Thoracic aorta (tissue), 2 donors: ENCODE results near the gene CERK. TPM values are rescaled to one million over a fixed set of nuclear protein-coding genes. Genes with fewer than 3 reads are reported as not detected.
A peak's percentile ranks its signal among the peaks of the same experiment; 100 is the strongest.

Experiments
- ATAC-seq: fragments of 150-250 bp; one replicate; pipeline ENCODE4 v1.8.0; 2017; ENCODE audit warnings: low read depth; ENCODE audit not compliant: insufficient number of reproducible peaks, low FRiP score
- DNase-seq: peaks from one replicate; pipeline ENCODE4 v3.0.0-alpha.2; 2020; ENCODE audit warnings: low spot score
- H3K27ac ChIP-seq, 2 donors: fragments of 200-600 bp; sonication (generic); 1 replicate in 1 of 2; 2 replicates in 1 of 2; pipeline ENCODE4 v1.5.1; 2016; ENCODE audit warnings: mild to moderate bottlenecking in 2 of 2, moderate library complexity in 2 of 2
- H3K27me3 ChIP-seq: fragments of 200-600 bp; sonication (generic); replicated peaks from 2 replicates; pipeline ENCODE4 v1.6.0; 2016; ENCODE audit warnings: mild to moderate bottlenecking; ENCODE audit not compliant: insufficient read depth
- H3K36me3 ChIP-seq: fragments of 200-600 bp; sonication (generic); one replicate; pipeline ENCODE4 v1.5.1; 2016
- H3K4me1 ChIP-seq, 2 donors: fragments of 200-600 bp; sonication (generic); 1 replicate in 1 of 2; 2 replicates in 1 of 2; pipeline versions ENCODE4 v1.5.1 to v1.6.0; 2016; ENCODE audit warnings: low read depth in 2 of 2, mild to moderate bottlenecking in 1 of 2; ENCODE audit not compliant: control insufficient read depth in 1 of 2
- H3K4me3 ChIP-seq: fragments of 200-600 bp; sonication (generic); 2 replicates; pipeline ENCODE4 v1.5.1; 2016; ENCODE audit warnings: mild to moderate bottlenecking
- H3K9me3 ChIP-seq: fragments of 200-600 bp; sonication (generic); 2 replicates; pipeline ENCODE4 v1.5.1; 2016
- CTCF ChIP-seq: fragments of 200-600 bp; sonication (generic); IDR thresholded peaks from one replicate; pipeline ENCODE4 v1.5.1; 2019; ENCODE audit warnings: antibody characterized with exemption
- total RNA-seq, 2 donors: library from RNA; depleted of rRNA; stranded (reverse); fragments of >200 nt; gene quantifications; one replicate each; pipeline versions ENCODE4 v1.1.0 to v1.2.3, GENCODE V29; 2016

Gene CERK
- total RNA-seq, 2 donors from 2014 or later = 65.5 to 72.8 TPM

- Histone ChIP-seq H3K9me3 (no peaks in the 10 kb centered on the region), H3K4me1 (peaks cover 19 to 24% of the 10 kb centered on the region in 2 donors)
These were observed 17.5 kb upstream of the CERK start for GRCh38 chr22:46755525-46755924.

DNA sequence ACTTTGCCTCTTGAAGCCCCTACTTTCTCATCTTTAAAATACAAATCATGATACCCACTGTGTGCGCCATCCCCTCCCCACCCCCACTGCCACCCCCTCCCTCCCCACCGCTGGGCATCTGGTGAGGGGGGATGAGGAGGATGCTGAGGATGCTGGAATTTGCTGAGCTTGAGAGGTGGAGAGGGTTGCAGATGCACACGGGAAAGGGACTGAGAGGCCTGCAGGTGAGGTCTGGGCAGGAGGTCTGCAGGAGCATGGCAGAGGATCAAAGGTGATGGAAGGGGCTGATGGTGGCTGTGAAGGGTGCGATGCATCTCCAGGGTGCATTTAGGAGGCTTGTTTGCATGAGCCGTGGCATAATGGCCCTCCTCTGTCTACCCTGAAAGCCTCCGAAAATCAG lies 16.8 kb upstream of the CERK start:
- H3K4me3 ChIP-seq = peak overlapping the region; percentile 41
- H3K9me3 ChIP-seq = no peaks in the 10 kb centered on the region
- no peaks in the 10 kb centered on the region for H3K27me3 ChIP-seq
- peaks cover 23 to 29% of the 10 kb centered on the region in 2 donors for H3K4me1 ChIP-seq
- ATAC-seq (peak; percentile 4), DNase-seq (no peak)
- no peaks in the 10 kb centered on the region for H3K36me3 ChIP-seq
- peak overlapping the region; percentile 96 to 99 for H3K27ac ChIP-seq
- no peak for TF ChIP-seq CTCF

More at GRCh38 chr22:46755525-46755924, 17.5 kb upstream of the CERK start:
- ATAC-seq = no peak
- Histone ChIP-seq H3K27me3 (no peaks in the 10 kb centered on the region), H3K36me3 (no peaks in the 10 kb centered on the region), H3K27ac (no peak overlapping the region), H3K4me3 (no peak overlapping the region)
- DNase-seq = no peak
- TF ChIP-seq CTCF = no peak

DNA sequence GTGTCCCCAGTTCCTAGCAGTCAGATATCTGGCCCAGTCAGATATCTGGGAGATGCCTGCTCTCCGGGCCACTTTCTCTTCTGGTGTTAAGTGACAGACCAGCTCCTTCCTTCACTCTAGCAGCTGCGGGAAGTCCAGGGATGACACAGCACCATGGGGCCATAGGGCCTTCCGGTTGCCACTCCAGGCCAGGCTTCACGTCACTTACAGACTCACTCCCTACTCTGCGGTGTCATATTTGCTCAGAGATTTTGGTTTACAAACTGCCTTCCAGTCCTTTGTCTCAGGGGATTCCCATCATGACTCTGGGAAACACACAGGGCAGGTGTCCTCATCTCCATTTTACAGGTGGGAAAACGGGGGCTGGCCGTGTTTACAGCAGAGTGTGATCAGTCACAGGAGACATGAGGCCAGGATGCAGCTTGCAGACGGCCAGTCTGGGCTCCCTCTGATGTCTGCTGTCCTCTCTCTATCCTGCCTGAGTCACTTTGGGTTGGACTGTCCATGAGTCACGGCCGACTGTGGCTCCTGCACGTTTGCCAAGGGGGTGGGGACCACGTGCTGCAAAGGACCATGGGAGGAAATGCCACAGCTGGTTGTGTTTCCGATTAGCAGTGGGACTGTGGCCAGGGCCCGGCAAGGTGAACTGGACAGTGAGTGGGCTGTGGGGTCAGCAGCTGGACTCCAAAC lies 16.2 kb upstream of the CERK start:
- Histone ChIP-seq H3K9me3 (no peaks in the 10 kb centered on the region), H3K4me1 (peaks cover 23 to 31% of the 10 kb centered on the region in 2 donors), H3K36me3 (no peaks in the 10 kb centered on the region), H3K4me3 (peak overlapping the region; percentile 41), H3K27ac (peak overlapping the region; percentile 96 to 99), H3K27me3 (no peaks in the 10 kb centered on the region)
- DNase-seq = peak; percentile 97
- ATAC-seq = peak; percentile 96
- no peak for TF ChIP-seq CTCF

GRCh38 chr22:46753761-46754109 lies 15.7 kb upstream of the CERK start:
- Histone ChIP-seq H3K27ac (peak overlapping the region; percentile 96 to 99), H3K4me3 (peak overlapping the region; percentile 41), H3K27me3 (no peaks in the 10 kb centered on the region), H3K4me1 (peaks cover 23 to 31% of the 10 kb centered on the region in 2 donors), H3K36me3 (no peaks in the 10 kb centered on the region), H3K9me3 (no peaks in the 10 kb centered on the region)
- no peak for DNase-seq
- no peak for TF ChIP-seq CTCF
- ATAC-seq = no peak

DNA sequence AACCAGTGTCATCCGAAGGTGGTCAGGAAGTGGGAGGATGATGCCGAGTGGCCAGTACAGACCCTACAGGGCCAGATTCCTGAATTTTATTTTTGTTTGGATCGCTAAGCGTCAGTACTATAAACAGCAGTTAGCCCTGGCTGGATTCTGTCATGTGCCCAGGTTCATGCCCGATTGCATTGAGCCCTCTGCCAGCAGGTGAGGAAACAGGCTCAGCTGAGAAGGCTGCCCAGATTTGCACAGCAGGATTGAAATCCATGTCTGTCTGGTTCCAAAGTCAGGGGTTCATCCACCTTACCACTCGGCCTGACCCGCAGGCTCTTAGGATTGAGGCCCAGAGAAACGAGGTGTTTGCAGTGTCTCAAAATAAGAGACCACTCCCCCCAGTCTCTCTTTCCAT lies 15.3 kb upstream of the CERK start:
- no peak for ATAC-seq
- no peaks in the 10 kb centered on the region for H3K36me3 ChIP-seq
- DNase-seq = no peak
- H3K27me3 ChIP-seq = no peaks in the 10 kb centered on the region
- peak overlapping the region; percentile 41 for H3K4me3 ChIP-seq
- peaks cover 20 to 31% of the 10 kb centered on the region in 2 donors for H3K4me1 ChIP-seq
- H3K9me3 ChIP-seq = no peaks in the 10 kb centered on the region
- H3K27ac ChIP-seq = peak overlapping the region; percentile 96 to 99
- no peak for TF ChIP-seq CTCF
